ENCODE measurements around the gene HSP90AB1.
"Not testable (repeated sequence)": the region's sequence is repeated elsewhere in the genome, so short reads cannot be mapped to it uniquely, and the experiment has no call there.

HSP90AB1 gene

DNA sequence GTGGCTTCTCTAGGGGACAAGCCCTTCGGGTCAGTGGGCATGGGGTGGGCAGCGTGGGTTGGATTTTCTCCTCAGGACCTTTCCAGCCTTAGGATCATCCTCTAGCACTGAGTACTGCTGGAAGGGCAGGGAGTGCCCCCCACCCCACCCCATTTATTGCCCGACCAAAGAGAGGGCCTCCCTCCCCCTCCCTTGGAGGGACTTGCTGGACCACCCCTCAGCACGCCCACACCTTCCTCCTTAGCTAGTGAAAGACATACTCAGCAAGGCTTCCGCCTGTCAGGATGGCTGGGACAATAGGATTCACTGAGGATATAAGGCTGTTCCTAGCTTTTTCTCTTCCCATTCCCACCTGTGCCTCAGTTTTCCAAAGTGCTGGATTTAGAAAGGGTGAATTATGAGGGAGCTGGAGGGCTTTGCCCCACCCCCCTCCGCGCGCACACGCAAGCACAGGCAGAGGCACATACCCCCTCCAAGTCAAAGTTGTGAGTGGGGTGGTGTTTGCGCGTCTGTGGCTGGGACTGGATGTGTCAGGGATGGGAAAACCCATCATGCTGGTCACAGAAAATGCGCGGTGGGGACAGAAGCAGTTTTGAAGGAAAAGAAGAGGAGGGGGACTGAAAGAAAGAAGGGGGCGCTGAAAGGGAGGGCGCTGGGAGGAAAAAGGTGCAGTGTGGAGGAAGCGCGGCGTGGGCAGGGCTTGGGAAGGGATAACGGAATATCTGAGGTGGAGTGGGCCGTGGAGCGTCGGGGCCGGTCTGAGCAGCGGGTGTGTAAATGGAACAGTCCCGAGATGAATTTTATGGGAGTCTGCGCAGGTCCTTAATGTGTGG, 24.2 kb upstream of the HSP90AB1 start:
- no peak for DNase-seq

DNA sequence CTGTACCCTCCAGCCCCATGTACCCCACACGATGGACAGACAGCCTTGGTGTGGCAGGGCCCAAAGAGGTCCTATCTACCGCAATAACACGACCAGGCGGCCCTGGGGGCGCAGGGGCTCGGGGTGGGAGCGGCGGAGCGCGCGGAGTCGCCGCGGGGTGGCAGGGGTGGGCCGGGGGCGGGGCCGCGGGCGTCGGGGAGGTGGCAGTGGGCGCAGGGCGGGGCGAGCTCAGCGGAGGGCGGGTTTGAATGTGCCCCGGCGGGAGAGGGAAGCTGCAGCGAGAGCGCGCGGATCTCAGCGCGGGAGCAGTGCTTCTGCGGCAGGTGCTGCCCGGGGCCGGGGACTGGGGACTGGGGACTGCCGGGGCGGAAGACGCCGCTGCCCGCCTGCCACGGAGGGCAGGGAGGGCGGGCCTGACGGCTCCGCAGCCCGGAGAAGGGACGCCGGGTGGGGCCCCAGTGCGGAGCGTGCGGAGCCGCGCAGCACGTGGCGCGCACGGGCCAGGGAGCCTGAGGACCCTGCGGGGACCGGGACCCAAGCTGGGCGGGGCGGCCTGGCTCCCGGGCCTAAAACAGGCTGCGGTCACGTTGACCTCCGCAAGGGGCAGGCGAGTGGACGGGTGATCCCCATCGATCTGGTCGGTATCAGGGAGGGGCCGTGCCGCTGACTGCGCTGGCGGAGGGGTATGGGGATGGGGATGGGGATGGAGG, 23.4 kb upstream of the HSP90AB1 start, which contains the start of gene SLC29A1:
SLC29A1 (plus strand) TSS at position 277 of the 710 bp plus-strand sequence. CDS start 3,719 bp downstream, outside the sequence.
- DNase-seq = peak; percentile 85

DNA sequence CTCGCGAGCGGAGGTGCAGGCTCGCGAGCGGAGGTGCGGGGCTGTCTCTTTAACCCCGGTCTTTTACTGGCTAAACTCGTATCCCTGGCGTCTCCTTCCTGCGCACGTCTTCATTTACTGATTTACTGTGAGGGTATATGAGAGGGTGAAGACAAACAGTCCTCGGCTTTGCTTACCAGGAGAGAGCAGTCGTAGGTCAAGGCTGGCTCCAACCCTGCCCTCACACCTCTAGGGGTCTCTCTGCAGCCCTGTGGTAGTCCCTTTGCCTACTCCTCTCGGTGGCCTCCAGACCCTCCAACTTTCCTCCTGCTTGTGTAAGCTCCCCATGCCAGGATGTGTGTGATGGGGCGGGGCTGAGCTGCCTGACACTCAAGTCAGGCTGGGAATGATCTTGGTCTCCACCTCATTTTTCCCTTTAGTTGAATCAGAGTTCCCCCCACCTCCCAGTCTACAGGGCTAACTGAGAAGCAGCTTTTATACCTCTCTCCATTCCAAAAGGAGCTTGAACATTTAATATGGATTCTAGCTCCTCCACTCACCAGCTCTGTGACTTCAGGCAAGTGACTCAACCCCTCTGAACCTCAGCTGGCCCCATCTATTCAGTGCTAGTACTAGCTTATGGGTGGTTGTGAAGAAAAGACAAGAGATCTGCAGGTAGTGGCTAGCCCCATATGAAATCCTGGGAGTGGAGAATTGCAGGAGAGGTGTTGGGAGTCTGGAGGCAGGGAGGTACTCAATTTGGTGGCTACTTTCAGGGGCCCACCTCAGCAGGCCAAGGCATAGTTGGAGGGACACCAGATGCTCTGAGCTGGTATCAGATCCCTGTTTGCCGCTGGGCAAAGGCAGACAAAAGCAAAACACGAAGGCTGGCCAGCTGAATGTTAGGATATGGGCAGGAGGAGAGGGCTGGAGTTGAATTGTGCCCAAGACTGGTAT, 22.6 kb upstream of the HSP90AB1 start:
- peak; percentile 32 for DNase-seq

DNA sequence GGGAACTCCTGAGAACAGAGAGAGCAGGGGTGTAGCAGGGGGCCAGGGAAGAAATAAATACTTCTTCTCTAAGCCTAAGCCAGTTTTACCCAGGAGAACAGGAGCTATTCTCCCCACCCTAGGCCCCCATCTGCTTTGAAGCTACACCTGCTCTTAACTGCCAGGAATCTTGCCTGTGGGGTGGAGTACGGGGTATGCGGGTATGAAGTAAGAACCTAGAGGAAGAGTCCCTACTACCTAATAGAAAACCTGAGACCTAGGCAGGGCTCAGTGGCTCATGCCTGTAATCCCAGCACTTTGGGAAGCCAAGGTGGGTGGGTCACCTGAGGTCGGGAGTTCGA, 22.0 kb upstream of the HSP90AB1 start:
- no peak for DNase-seq

DNA sequence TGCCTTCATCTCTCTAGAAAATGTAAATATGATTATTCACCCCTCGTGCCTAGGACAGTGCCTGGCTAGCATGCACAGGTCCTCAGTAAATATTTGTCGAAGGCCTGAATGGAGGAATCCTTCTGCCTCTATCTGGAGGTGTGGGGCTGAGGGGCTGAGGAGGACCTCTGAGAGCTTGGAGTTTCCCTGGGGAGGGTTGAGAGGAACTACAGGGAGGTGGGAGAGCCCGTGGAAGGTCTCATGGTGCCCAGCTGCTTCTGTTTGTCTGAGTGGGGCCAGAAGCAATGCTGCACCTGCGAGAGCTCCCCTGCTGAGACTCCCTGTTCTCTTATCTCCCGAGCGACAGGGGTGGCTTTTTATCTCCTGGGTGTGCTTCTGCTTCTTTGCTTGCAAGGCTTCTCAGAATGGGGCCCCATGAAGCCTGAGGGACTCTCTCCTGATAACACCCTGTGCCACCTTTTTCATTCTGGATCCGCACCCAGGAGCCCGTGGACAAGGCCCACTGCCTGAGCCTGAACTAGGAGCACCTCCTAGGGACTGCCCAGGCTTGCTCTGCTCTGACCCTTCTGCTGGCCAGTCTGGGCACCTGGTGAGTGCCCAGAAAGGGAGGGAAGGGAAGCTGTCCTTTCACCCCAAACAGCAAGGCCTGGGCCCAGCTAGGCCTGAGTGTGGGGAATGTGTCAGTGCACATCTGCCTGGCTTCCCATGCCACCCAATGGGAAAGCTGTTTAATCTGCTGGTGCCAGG, 21.1 kb upstream of the HSP90AB1 start:
- no peak for DNase-seq

DNA sequence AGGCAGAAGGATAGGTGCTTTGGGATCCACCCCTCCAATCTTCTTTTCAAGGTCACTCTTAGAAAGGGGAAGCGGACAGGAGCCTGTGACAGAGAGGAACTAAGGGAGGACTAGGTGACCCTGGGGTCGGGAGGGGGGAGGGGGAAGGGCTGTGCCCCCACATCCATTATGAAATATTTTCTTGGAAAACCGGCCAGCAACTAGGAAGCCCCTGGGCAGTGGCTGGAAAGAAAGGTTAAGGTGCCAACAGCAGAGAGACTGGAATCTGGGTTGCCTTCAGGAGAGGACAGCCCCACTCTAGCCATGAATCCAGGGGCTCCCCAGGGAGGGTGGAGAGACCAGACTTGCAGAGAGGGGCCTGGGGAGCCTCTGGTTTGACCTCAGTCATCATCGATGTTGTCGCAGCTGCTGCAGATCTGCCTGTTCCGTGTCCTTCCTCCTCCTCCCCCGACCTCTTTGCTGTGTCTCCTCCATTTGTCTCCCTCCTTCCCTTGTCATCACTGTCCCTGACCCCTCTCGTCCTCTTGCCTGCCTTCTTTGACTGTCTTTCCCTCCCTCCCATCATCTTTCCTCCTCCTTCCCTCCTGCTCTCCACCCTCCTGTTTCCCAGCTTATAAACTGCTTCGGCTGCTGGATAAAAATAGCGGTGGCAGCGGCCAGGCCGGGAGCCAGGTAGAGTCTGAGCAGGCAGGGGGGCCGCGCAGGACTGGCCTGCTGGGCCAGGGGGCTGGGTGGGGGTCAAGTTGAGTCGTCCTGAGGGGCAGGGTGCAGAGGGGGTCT, 20.3 kb upstream of the HSP90AB1 start:
- DNase-seq = no peak

DNA sequence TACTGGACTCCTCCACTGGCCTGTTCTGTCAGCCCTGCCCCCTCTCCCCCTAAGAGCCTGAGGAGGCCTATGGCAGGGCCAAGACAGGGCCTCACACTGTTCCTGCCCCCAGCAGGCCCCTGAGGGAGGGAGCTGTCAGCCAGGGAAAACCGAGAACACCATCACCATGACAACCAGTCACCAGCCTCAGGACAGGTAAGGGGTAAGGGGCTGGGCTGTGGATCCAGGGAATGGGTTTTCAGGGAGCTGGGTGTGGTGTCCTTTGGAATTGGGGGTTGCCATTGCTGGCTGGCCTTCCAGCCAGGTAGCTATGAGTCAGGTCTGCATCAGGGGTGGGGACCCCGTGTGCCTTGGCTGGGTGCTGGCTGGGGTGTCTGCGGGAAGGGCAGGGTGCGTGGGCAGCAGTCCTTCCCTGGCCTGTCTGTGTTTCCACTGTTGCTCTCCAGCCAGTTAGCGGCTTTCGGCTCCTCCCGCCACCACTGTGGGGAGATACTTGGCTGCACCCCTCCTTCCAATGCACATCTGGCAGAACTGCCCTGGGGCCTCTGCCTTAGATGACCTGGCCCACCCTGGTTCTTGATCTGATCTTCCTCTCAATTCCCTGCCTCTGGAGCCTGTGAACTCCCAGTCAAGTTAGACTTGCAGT, 19.6 kb upstream of the HSP90AB1 start:
- DNase-seq = no peak

DNA sequence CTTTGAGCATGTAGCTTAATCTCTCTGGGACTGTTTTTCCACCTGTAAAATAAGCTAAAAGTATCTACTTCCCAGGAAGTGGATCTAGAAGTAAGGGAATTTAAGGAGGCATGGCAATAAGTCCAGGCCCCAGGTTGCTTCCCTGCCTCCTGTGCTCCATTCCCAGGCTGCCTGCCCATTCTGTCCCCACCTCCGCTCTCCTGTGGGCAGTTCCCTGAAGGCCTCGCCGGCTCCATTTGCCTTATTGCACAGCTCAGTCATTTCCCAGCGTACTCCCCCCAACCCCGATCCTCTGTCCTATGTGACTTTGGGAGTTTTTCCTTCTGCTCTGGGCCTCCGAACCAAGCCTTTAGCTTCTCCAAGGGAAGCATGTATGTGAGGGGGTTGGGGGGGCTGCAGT, 18.9 kb upstream of the HSP90AB1 start:
- DNase-seq = no peak

DNA sequence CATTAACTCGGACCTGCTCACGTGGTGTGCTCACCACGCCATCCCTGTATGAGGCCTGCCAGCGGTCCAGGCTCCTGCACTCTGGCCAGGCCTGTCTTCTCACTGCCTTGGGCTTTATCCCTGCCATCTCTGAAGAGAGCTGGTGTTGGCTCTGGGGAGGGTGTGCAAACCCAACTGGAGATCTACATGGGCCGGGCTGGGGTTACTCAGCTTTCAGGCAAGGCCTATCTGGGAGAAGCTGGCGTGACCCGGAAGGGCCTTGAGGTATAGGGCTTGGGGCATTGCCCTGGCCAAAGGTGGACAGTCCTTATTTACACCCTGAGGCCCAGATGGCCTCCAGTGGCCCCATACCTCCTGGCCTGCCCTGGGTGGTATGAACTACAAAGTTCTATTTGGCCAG, 18.5 kb upstream of the HSP90AB1 start:
- DNase-seq = no peak

DNA sequence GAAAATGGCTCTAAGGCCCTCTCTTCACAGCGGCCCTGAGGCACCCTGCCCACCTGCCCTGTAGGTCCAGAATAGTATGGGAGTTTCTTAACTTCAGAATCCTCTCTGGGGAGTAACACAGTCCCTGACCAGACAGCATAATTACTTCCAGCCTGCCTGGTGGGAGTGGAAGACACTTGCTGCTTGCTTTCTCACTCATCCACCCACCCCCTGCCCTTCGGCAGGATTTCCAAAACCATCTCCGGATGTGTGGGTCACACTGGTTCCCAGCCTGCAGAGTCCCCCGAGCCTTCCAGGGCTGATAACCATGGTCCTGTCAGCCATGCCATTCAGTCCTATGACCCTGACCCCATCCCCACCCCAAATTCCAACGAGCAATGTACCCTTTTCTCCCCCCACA, 18.1 kb upstream of the HSP90AB1 start:
- no peak for DNase-seq

DNA sequence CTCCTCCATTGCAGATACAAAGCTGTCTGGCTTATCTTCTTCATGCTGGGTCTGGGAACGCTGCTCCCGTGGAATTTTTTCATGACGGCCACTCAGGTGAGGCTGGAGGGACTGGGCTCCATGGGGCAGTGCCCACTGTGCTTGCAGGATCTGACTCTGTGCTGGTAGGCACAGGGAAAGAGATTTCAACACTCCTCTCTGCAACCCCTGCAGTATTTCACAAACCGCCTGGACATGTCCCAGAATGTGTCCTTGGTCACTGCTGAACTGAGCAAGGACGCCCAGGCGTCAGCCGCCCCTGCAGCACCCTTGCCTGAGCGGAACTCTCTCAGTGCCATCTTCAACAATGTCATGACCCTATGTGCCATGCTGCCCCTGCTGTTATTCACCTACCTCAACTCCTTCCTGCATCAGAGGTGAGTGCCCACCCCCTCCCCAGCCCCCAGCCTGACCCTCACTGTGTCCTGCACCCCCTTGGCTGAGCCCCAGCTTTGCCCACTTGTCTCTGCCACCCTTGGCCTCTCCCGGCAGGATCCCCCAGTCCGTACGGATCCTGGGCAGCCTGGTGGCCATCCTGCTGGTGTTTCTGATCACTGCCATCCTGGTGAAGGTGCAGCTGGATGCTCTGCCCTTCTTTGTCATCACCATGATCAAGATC, 17.4 kb upstream of the HSP90AB1 start:
- DNase-seq = no peak

DNA sequence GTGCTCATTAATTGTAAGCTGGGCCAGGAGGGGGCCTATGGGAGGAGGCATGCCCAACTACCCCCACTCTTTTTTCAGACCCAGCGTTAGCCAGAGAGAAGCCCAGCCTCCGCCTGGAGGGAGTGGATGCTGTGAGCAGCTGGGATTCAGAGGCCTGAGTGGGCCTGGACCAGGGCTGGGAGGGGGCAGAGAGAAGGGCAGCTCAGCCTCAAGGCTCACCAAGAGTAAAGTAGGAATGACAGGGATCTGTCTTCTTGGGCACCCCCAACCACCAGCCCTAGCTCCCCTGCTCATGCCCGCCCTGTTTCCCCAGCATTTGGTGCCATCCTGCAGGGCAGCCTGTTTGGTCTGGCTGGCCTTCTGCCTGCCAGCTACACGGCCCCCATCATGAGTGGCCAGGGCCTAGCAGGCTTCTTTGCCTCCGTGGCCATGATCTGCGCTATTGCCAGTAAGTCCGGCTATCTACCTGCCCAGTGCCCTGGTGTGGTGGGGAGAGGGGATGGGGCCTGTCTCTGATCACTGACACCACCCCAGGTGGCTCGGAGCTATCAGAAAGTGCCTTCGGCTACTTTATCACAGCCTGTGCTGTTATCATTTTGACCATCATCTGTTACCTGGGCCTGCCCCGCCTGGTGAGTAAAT, 16.7 kb upstream of the HSP90AB1 start:
- DNase-seq = no peak

DNA sequence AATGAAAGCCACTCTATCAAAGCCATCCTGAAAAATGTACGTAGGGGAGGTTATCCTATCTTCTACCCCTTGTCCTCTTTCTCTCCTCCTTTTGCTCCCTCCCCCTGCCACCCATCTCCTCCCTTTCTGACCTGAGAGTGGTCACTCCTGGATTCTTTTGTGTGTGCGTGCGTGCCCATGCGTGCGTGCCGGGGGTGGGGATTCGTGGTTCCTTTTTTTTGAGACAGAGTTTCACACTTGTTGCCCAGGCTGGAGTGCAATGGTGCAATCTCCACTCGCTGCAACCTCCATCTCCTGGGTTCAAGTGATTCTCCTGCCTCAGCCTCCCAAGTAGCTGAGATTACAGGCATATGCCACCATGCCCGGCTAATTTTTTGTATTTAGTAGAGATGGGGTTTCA, 15.5 kb upstream of the HSP90AB1 start:
- DNase-seq = not testable (repeated sequence)

DNA sequence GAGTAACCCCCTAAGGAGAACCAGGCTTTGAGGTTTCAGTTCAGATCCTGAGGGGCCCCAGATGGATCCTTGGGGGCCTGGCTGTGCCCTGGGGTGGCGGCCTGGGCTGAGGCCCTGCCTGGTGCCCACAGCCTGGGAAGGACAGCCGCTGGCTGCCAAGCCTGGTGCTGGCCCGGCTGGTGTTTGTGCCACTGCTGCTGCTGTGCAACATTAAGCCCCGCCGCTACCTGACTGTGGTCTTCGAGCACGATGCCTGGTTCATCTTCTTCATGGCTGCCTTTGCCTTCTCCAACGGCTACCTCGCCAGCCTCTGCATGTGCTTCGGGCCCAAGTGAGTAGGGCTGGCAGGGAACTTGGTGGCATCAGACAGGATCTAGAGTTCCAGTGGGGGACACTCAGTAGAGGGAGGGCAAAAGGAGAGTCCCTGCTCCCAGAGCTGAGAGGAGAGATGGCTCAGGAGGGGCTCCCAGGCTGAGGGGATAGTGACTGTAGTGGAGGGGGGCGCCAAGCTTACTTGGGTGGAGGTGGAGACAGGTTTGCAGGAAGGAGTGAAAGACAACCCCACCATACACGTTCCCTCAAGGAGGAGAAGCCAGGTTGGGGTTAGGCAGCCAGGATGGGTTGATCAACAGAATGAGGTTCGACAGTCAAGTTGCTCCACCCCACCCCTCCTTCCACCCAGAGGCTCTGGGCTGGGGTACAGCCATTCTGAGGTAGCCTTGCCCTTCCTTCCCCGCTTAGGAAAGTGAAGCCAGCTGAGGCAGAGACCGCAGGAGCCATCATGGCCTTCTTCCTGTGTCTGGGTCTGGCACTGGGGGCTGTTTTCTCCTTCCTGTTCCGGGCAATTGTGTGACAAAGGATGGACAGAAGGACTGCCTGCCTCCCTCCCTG, 14.0 kb upstream of the HSP90AB1 start:
- no peak for DNase-seq

DNA sequence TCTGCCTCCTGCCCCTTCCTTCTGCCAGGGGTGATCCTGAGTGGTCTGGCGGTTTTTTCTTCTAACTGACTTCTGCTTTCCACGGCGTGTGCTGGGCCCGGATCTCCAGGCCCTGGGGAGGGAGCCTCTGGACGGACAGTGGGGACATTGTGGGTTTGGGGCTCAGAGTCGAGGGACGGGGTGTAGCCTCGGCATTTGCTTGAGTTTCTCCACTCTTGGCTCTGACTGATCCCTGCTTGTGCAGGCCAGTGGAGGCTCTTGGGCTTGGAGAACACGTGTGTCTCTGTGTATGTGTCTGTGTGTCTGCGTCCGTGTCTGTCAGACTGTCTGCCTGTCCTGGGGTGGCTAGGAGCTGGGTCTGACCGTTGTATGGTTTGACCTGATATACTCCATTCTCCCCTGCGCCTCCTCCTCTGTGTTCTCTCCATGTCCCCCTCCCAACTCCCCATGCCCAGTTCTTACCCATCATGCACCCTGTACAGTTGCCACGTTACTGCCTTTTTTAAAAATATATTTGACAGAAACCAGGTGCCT, 13.3 kb upstream of the HSP90AB1 start:
- DNase-seq = no peak

DNA sequence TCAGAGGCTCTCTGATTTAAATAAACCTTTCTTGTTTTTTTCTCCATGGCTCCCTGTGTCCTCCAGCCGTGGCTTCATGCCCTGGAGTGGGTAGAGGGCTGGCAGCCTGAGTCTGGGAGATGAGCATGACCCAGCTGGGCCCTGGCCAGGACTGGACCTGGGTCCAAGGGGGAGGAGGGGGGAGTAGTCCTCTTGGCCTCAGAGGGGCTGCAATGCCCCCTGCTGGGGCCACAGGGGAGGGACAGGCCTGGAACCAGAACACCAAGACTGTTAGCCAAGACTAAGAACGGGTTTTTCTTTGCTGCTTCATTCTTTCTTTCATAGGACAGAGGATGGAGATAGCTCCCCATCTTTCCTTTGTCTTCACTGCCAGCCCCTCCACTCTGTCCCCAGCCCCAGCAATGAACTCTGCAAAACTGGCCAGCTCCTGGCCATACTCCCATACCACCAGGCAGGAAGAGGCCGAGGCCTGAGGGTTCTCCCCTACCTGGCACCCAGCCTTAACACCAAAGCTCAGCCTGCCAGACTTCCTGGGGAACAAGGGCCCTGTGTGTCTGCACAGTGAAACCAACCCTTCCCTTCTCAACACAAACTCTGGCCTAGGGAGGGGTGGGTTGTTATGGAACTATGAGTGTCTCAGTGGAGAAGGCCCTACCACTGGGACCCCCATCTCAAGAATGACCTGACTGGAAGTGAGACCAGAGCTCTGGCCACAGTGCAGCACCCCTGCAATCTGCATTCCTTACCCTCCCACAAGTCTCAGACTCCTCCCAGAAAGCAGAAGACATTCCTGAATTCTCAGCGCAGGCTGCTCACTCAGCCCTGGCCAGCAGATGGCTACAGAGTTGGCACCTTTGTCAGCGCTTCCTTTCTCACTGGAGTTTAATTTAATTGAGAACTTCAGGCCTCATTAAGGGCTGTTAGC, 12.5 kb upstream of the HSP90AB1 start:
- DNase-seq = no peak

DNA sequence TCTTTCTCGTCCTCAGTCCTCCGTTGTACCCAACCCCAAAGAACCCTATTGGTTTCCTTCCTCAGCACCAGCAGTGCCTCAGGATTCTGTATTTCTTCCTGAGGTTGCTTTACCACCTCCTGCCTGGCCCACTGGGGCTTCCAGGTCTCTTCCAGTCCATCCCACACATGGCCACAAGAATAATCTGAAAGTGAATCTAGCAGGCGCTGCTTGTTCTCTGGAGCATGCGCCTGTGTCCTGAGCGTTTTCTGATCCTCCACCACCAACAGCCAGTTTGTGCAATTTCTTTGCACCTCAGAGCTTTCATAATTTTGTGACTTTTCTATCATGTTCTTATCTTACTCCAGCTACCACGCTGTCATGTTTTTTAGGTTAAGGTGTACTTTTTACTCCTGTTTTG, 11.6 kb upstream of the HSP90AB1 start:
- no peak for DNase-seq

Measured in activated CD4-positive, alpha-beta T cell treated with anti-CD3 and anti-CD28 coated beads, Interleukin-2, amount 50 U/mL, for 16 hours (primary cell).